A673 (cell line): ENCODE results near the gene P2RX3.

ENCODE experiments used
- CTCF ChIP-seq: fragments of 300-800, 200-600 bp; sonication (generic); conservative IDR thresholded peaks from 2 replicates; pipeline ENCODE4 v1.5.1; 2017; ENCODE audit warnings: low read depth, mild to moderate bottlenecking, antibody characterized with exemption, low read length, moderate library complexity, mixed read lengths
- EZH2 ChIP-seq: fragments of 200-600 bp; sonication (generic); IDR thresholded peaks from 2 replicates; pipeline ENCODE4 v1.6.1; 2017; ENCODE audit warnings: borderline replicate concordance, low read depth, mild to moderate bottlenecking, mixed read lengths, antibody characterized with exemption, low read length; ENCODE audit not compliant: poor library complexity, severe bottlenecking

- TF ChIP-seq CTCF = no peak
- no peak for TF ChIP-seq EZH2
Observed at GRCh38 chr11:57330029-57330428, 8.1 kb upstream of the P2RX3 start.
